H9 (cell line): Measurements from ENCODE around the gene ARL16. TPM values are rescaled to one million over a fixed set of nuclear protein-coding genes. Genes with fewer than 3 reads are reported as not detected.

ENCODE experiments used
- DNase-seq: peaks from one replicate; pipeline ENCODE4 v3.0.0-alpha.2; 2017
- H2AFZ ChIP-seq: one replicate; pipeline ENCODE4 v1.6.1; 2013; ENCODE audit warnings: mild to moderate bottlenecking, low read length, control low read depth, moderate library complexity
- H2AK5ac ChIP-seq: 2 replicates; pipeline ENCODE4 v1.6.1; 2013; ENCODE audit warnings: low read length, control low read depth, mixed read lengths; ENCODE audit not compliant: insufficient read length
- H2BK120ac ChIP-seq: one replicate; pipeline ENCODE4 v1.6.1; 2013; ENCODE audit warnings: low read depth, mild to moderate bottlenecking, low read length, control low read depth, inconsistent platforms; ENCODE audit not compliant: poor library complexity, severe bottlenecking
- H2BK12ac ChIP-seq: 2 replicates; pipeline ENCODE4 v1.6.1; 2013; ENCODE audit warnings: low read length, control low read depth, mixed read lengths, low read depth; ENCODE audit not compliant: insufficient read length
- H2BK15ac ChIP-seq: 2 replicates; pipeline ENCODE4 v1.6.1; 2013; ENCODE audit warnings: low read depth, low read length, control low read depth
- H2BK20ac ChIP-seq: one replicate; pipeline ENCODE4 v1.6.1; 2013; ENCODE audit warnings: low read depth, mild to moderate bottlenecking, low read length, control low read depth, inconsistent platforms; ENCODE audit not compliant: poor library complexity, severe bottlenecking
- H2BK5ac ChIP-seq: 2 replicates; pipeline ENCODE4 v1.6.1; 2013; ENCODE audit warnings: low read length, control low read depth, mixed read lengths; ENCODE audit not compliant: insufficient read length
- H3K14ac ChIP-seq: 2 replicates; pipeline ENCODE4 v1.6.1; 2013; ENCODE audit warnings: low read length, control low read depth; ENCODE audit not compliant: insufficient read depth
- H3K18ac ChIP-seq: 2 replicates; pipeline ENCODE4 v1.6.1; 2013; ENCODE audit warnings: low read depth, mild to moderate bottlenecking, mixed read lengths, low read length, control low read depth; ENCODE audit not compliant: insufficient read length
- H3K23ac ChIP-seq: 2 replicates; pipeline ENCODE4 v1.6.1; 2013; ENCODE audit warnings: low read length, control low read depth, mixed read lengths, low read depth; ENCODE audit not compliant: insufficient read length
- H3K23me2 ChIP-seq: 2 replicates; pipeline ENCODE4 v1.6.1; 2013; ENCODE audit warnings: low read depth, mild to moderate bottlenecking, mixed read lengths, low read length, control low read depth; ENCODE audit not compliant: insufficient read length, poor library complexity, severe bottlenecking
- H3K27ac ChIP-seq: 2 replicates; pipeline ENCODE4 v1.5.1; 2013; ENCODE audit warnings: low read length, control low read depth, mixed read lengths, low read depth; ENCODE audit not compliant: insufficient read length
- H3K27me3 ChIP-seq: 2 replicates; pipeline ENCODE4 v1.6.1; 2013; ENCODE audit warnings: low read length, control low read depth, inconsistent platforms; ENCODE audit not compliant: insufficient read depth
- H3K4ac ChIP-seq: 2 replicates; pipeline ENCODE4 v1.6.1; 2013; ENCODE audit warnings: low read depth, mild to moderate bottlenecking, control low read depth, inconsistent platforms, low read length, moderate library complexity
- H3K4me1 ChIP-seq: 2 replicates; pipeline ENCODE4 v1.6.1; 2013; ENCODE audit warnings: low read length, control low read depth, inconsistent platforms; ENCODE audit not compliant: insufficient read depth
- H3K4me2 ChIP-seq: 2 replicates; pipeline ENCODE4 v1.6.1; 2013; ENCODE audit warnings: low read length, control low read depth, mixed read lengths; ENCODE audit not compliant: insufficient read length, insufficient read depth
- H3K56ac ChIP-seq: 2 replicates; pipeline ENCODE4 v1.6.1; 2013; ENCODE audit warnings: low read depth, mild to moderate bottlenecking, mixed read lengths, low read length, control low read depth; ENCODE audit not compliant: insufficient read length
- H3K79me1 ChIP-seq: 2 replicates; pipeline ENCODE4 v1.6.1; 2013; ENCODE audit warnings: low read depth, mild to moderate bottlenecking, moderate library complexity, low read length, control low read depth, inconsistent platforms; ENCODE audit not compliant: insufficient read depth, poor library complexity, severe bottlenecking
- H3K79me2 ChIP-seq: 2 replicates; pipeline ENCODE4 v1.6.1; 2013; ENCODE audit warnings: low read length, control low read depth, inconsistent platforms; ENCODE audit not compliant: insufficient read depth
- H3K9ac ChIP-seq: 2 replicates; pipeline ENCODE4 v1.6.1; 2013; ENCODE audit warnings: low read length, control low read depth, mixed read lengths; ENCODE audit not compliant: insufficient read length; ENCODE audit errors: extremely low read depth
- H3K9me3 ChIP-seq: one replicate; pipeline ENCODE4 v1.6.1; 2013; ENCODE audit warnings: low read depth, low read length, inconsistent platforms; ENCODE audit not compliant: control insufficient read depth
- H3T11ph ChIP-seq: one replicate; pipeline ENCODE4 v1.6.1; 2013; ENCODE audit warnings: mild to moderate bottlenecking, low read length, control low read depth, inconsistent platforms
- H4K20me1 ChIP-seq: one replicate; pipeline ENCODE4 v1.6.1; 2013; ENCODE audit not compliant: control insufficient read depth, insufficient read length, insufficient read depth
- H4K5ac ChIP-seq: 2 replicates; pipeline ENCODE4 v1.6.1; 2013; ENCODE audit warnings: low read depth, mild to moderate bottlenecking, mixed read lengths, low read length, control low read depth; ENCODE audit not compliant: insufficient read length
- H4K8ac ChIP-seq: replicated peaks from 2 replicates; pipeline ENCODE4 v1.6.1; 2013; ENCODE audit warnings: low read length, control low read depth, mixed read lengths, low read depth; ENCODE audit not compliant: insufficient read length
- H4K91ac ChIP-seq: 2 replicates; pipeline ENCODE4 v1.6.1; 2013; ENCODE audit warnings: low read depth, mild to moderate bottlenecking, moderate library complexity, mixed read lengths, low read length, control low read depth; ENCODE audit not compliant: insufficient read length
- H3K27ac Mint-ChIP-seq, 3 experiments: 2 replicates in 2 of 3; 3 replicates in 1 of 3; pipeline ENCODE4 v1.8.0; 2020 to 2021; ENCODE audit warnings: mixed read lengths in 3 of 3, mild to moderate bottlenecking in 1 of 3, moderate library complexity in 1 of 3
- H3K27me3 Mint-ChIP-seq: 2 replicates; pipeline ENCODE4 v1.8.0; 2021; ENCODE audit warnings: low read depth, mild to moderate bottlenecking, moderate library complexity, mixed read lengths
- H3K36me3 Mint-ChIP-seq, 3 experiments: 2 replicates in 2 of 3; 3 replicates in 1 of 3; pipeline ENCODE4 v1.8.0; 2020 to 2021; ENCODE audit warnings: low read depth in 3 of 3, mixed read lengths in 3 of 3; ENCODE audit not compliant: insufficient read depth in 1 of 3
- H3K4me1 Mint-ChIP-seq, 2 experiments: 2 replicates each; pipeline ENCODE4 v1.8.0; 2020; ENCODE audit warnings: mixed read lengths in 2 of 2
- H3K4me3 Mint-ChIP-seq, 2 experiments: 2 replicates in 1 of 2; 3 replicates in 1 of 2; pipeline ENCODE4 v1.8.0; 2020 to 2021; ENCODE audit warnings: mild to moderate bottlenecking in 2 of 2, mixed read lengths in 2 of 2, moderate library complexity in 1 of 2
- H3K9me3 Mint-ChIP-seq, 2 experiments: 2 replicates in 1 of 2; 3 replicates in 1 of 2; pipeline ENCODE4 v1.8.0; 2020; ENCODE audit warnings: mild to moderate bottlenecking in 2 of 2, mixed read lengths in 2 of 2, moderate library complexity in 1 of 2
- CTCF ChIP-seq: fragments of 200-600 bp; sonication (generic); conservative IDR thresholded peaks from 3 replicates; pipeline ENCODE4 v1.8.0; 2021; ENCODE audit warnings: antibody characterized with exemption, mild to moderate bottlenecking
- WGBS: extraction: QIAGEN DNeasy Blood & Tissue Kit; methylation state at CpG from one replicate; pipeline ENCODE4 v1.1.7; 2013; ENCODE audit warnings: missing lambda C conversion rate, low lambda C conversion rate, mixed read lengths; ENCODE audit not compliant: insufficient read length; ENCODE audit errors: extremely low coverage; 5-methylcytosine and 5-hydroxymethylcytosine counted together
- total RNA-seq: library from RNA; stranded (reverse); gene quantifications from 2 replicates; pipeline ENCODE4 v1.2.1, GENCODE V29; 2021

ARL16 gene
- total RNA-seq, 1 experiment from 2014 or later = 58.6 TPM

- Histone ChIP-seq H3K27me3 (no peaks in the 10 kb centered on the region), H3K4me2 (no peak overlapping the region), H2BK5ac (no peak overlapping the region), H3K9ac (no peak overlapping the region), H2BK20ac (no peak overlapping the region), H2BK15ac (no peak overlapping the region), H3K79me2 (no peaks in the 10 kb centered on the region), H3K4ac (no peak overlapping the region), H3K56ac (no peak overlapping the region), H2BK12ac (no peak overlapping the region), H3K27ac (no peak overlapping the region), H2AK5ac (no peak overlapping the region), H3K23ac (no peak overlapping the region), H4K8ac (no peak overlapping the region), H4K91ac (no peak overlapping the region), H3K4me1 (no peaks in the 10 kb centered on the region), H4K5ac (no peak overlapping the region), H3K18ac (peak overlapping the region; percentile 73), H3K14ac (peak overlapping the region; percentile 36), H3T11ph (no peak overlapping the region), H2AFZ (no peak overlapping the region), H2BK120ac (no peak overlapping the region), H3K9me3 (no peaks in the 10 kb centered on the region), H4K20me1 (no peaks in the 10 kb centered on the region), H3K79me1 (no peaks in the 10 kb centered on the region), H3K23me2 (no peaks in the 10 kb centered on the region)
- no CpG with 5 or more reads among the region's 10 CpGs for WGBS
- H3K27me3 Mint-ChIP-seq = peaks cover 4% of the 10 kb centered on the region
- no peak for DNase-seq
- H3K36me3 Mint-ChIP-seq = peaks cover 2 to 15% (median 14%) of the 10 kb centered on the region in 3 experiments
- peaks cover 8 to 15% of the 10 kb centered on the region in 2 experiments; a peak in 3 of 4 replicates for H3K4me1 Mint-ChIP-seq
- no peak overlapping the region for H3K4me3 Mint-ChIP-seq
- H3K27ac Mint-ChIP-seq = peak overlapping the region in 1 of 3 experiments; percentile 63; a peak in 1 of 7 replicates
- no peak for TF ChIP-seq CTCF
- H3K9me3 Mint-ChIP-seq = no peaks in the 10 kb centered on the region
These were observed 38.9 kb upstream of the ARL16 start for GRCh38 chr17:81722184-81723120.
